Endothelial cell (in vitro differentiated cells): ENCODE measurements around the gene AXIN1. TPM values are rescaled to one million over a fixed set of nuclear protein-coding genes. Genes with fewer than 3 reads are reported as not detected.
A peak's percentile ranks its signal among the peaks of the same experiment; 100 is the strongest.

Experiments used
- DNase-seq: peaks from one replicate; pipeline ENCODE4 v3.0.0; 2021; ENCODE audit warnings: low spot score
- H3K27ac Mint-ChIP-seq: one replicate; pipeline ENCODE4 v1.8.0; 2021; ENCODE audit warnings: mixed read lengths, inconsistent platforms; ENCODE audit not compliant: unreplicated experiment
- H3K27me3 Mint-ChIP-seq: one replicate; pipeline ENCODE4 v1.8.0; 2021; ENCODE audit warnings: mild to moderate bottlenecking, moderate library complexity, mixed read lengths, inconsistent platforms; ENCODE audit not compliant: unreplicated experiment
- H3K36me3 Mint-ChIP-seq: one replicate; pipeline ENCODE4 v1.8.0; 2021; ENCODE audit warnings: mild to moderate bottlenecking, low read depth, mixed read lengths, inconsistent platforms; ENCODE audit not compliant: unreplicated experiment
- H3K4me1 Mint-ChIP-seq: one replicate; pipeline ENCODE4 v1.8.0; 2021; ENCODE audit warnings: mild to moderate bottlenecking, mixed read lengths, inconsistent platforms; ENCODE audit not compliant: unreplicated experiment
- H3K4me3 Mint-ChIP-seq: one replicate; pipeline ENCODE4 v1.8.0; 2021; ENCODE audit warnings: mild to moderate bottlenecking, mixed read lengths, inconsistent platforms; ENCODE audit not compliant: unreplicated experiment
- H3K9me3 Mint-ChIP-seq: one replicate; pipeline ENCODE4 v1.8.0; 2021; ENCODE audit warnings: mixed read lengths, inconsistent platforms; ENCODE audit not compliant: unreplicated experiment
- total RNA-seq: library from RNA; stranded (reverse); fragmentation: NEBNext Ultra II Directional; extraction: Animal tissue kit (Norgen Biotek cat#: 25700); gene quantifications from one replicate; pipeline ENCODE4 v1.2.1, GENCODE V29; 2021; ENCODE audit not compliant: unreplicated experiment
- TF ChIP-seq, protein P1 (sequence below): fragments of 200-600 bp; sonication (generic); IDR thresholded peaks from one replicate; pipeline ENCODE4 v1.5.0; 2021; ENCODE audit warnings: antibody characterized with exemption; ENCODE audit not compliant: unreplicated experiment

AXIN1 gene
- total RNA-seq, 1 donor from 2014 or later: 17.5 TPM

DNA sequence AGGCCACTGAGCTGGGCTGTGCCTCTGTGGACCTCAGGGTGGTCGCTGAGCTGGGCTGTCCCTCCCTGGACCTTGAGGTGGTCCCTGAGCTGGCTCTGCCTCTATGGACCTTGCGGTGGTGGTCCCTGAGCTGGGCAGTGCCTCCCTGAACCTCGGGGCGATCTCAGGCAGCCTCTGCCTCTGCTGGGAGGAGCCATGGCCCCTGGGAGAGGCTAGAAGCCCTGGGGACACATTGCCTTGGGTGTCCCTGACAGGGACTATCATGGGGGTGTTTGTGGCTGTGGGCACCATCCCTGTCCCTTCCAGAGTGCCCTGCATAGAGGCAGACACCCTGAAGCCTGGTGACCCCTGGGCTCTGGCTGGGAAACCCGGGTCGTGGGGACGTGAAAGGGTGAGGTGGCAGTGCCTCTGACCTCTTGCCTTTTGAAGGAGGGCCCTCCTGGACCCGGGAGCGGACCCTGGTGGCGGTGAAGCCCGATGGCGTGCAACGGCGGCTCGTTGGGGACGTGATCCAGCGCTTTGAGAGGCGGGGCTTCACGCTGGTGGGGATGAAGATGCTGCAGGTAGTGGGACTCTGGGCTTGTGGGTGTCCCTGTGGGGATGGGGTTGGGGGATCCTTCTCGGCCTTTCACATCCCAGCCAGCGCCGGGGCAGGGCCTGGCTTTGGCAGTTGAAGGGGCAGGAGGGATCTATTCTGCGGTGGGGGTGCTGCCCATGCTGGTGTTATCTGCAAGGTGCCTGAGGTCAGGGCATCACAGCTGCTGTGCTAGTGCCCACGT, 46.2 kb upstream of the AXIN1 start:
- Mint-ChIP-seq H3K36me3 (peaks cover 4% of the 10 kb centered on the region), H3K4me1 (peaks cover 10% of the 10 kb centered on the region), H3K27me3 (peaks cover 9% of the 10 kb centered on the region), H3K27ac (no peak overlapping the region), H3K4me3 (peak overlapping the region; percentile 82), H3K9me3 (no peaks in the 10 kb centered on the region)
- DNase-seq: no peak
- TF ChIP-seq, protein P1, sequence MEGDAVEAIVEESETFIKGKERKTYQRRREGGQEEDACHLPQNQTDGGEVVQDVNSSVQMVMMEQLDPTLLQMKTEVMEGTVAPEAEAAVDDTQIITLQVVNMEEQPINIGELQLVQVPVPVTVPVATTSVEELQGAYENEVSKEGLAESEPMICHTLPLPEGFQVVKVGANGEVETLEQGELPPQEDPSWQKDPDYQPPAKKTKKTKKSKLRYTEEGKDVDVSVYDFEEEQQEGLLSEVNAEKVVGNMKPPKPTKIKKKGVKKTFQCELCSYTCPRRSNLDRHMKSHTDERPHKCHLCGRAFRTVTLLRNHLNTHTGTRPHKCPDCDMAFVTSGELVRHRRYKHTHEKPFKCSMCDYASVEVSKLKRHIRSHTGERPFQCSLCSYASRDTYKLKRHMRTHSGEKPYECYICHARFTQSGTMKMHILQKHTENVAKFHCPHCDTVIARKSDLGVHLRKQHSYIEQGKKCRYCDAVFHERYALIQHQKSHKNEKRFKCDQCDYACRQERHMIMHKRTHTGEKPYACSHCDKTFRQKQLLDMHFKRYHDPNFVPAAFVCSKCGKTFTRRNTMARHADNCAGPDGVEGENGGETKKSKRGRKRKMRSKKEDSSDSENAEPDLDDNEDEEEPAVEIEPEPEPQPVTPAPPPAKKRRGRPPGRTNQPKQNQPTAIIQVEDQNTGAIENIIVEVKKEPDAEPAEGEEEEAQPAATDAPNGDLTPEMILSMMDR: no peak

DNA sequence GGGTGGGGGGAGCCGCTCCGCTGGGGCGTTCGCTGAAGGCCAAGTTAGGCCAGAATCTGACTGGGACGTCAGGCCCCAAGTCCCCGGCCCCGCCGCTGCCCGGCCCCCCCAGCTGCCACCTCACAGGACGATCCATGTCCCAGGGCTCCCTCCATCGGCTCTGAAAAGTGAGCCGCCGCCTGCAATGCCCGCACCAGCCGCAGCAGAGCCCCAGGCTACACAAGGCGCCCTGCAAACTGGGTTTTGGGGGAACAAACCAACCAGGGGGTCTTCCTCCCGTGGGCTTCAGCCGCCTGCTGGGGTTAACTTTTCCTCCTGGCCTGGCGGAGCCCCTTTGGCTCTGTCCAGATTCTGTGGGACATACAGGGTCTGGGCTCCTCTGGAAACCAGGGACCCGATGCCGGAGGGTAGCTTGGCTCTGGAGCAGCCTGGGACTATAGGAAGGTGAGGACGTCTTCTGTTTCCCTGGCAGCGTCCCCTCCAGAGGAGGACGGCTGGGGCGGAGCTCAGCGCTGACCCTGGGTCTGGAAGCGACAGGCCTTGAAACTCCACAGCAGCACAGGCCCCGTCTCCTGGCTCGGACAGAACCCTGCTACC, 45.3 kb upstream of the AXIN1 start:
- peaks cover 9% of the 10 kb centered on the region for H3K27me3 Mint-ChIP-seq
- H3K36me3 Mint-ChIP-seq: peaks cover 4% of the 10 kb centered on the region
- H3K27ac Mint-ChIP-seq: no peak overlapping the region
- TF ChIP-seq, protein P1: no peak
- DNase-seq: peak; percentile 84
- peaks cover 10% of the 10 kb centered on the region for H3K4me1 Mint-ChIP-seq
- peak overlapping the region; percentile 82 for H3K4me3 Mint-ChIP-seq
- H3K9me3 Mint-ChIP-seq: no peaks in the 10 kb centered on the region

GRCh38 chr16:397135-397661, 44.7 kb upstream of the AXIN1 start, which contains the start of gene NME4:
Gene NME4 (plus strand): TSS chr16:397199. CDS start chr16:397223, 24 bp downstream.
- Mint-ChIP-seq H3K36me3 (peaks cover 4% of the 10 kb centered on the region), H3K4me1 (peaks cover 10% of the 10 kb centered on the region), H3K4me3 (peak within 1 kb of the TSS; percentile 95), H3K9me3 (no peaks in the 10 kb centered on the region), H3K27me3 (peaks cover 9% of the 10 kb centered on the region), H3K27ac (peak within 1 kb of the TSS; percentile 80)
- DNase-seq: peak; percentile 56
- TF ChIP-seq, protein P1: no peak

- Mint-ChIP-seq H3K9me3 (no peaks in the 10 kb centered on the region), H3K36me3 (peaks cover 4% of the 10 kb centered on the region), H3K27ac (peak overlapping the region; percentile 80), H3K4me3 (peak overlapping the region; percentile 95), H3K27me3 (peaks cover 11% of the 10 kb centered on the region), H3K4me1 (peaks cover 10% of the 10 kb centered on the region)
- peak; percentile 55 for DNase-seq
- TF ChIP-seq, protein P1: no peak
These were observed 44.1 kb upstream of the AXIN1 start for GRCh38 chr16:396605-397004.
